Skin epidermis (tissue), 12 donors: ENCODE measurements around the gene LIPC.

Source experiments
- H3K27ac ChIP-seq, 21 experiments: fragments of 200-600 bp; sonication (generic) in 11 of 21; one replicate each; pipeline ENCODE4 v1.5.0; 2020; ENCODE audit warnings: mild to moderate bottlenecking in 3 of 21, inconsistent platforms in 2 of 21, moderate library complexity in 2 of 21
- H3K4me3 ChIP-seq, 7 experiments: fragments of 200-600 bp; sonication (generic) in 2 of 7; one replicate each; pipeline ENCODE4 v1.5.0; 2020; ENCODE audit warnings: inconsistent platforms in 2 of 7, mild to moderate bottlenecking in 2 of 7, moderate library complexity in 1 of 7

Gene LIPC

GRCh38 chr15:58467121-58467721 is 35.4 kb downstream of the LIPC start:
- Histone ChIP-seq H3K27ac (no peak overlapping the region), H3K4me3 (no peak overlapping the region)

- Histone ChIP-seq H3K27ac (no peak overlapping the region), H3K4me3 (no peak overlapping the region)
Measured at GRCh38 chr15:58467722-58468423, 36.1 kb downstream of the LIPC start.

- Histone ChIP-seq H3K4me3 (no peak overlapping the region), H3K27ac (peak overlapping the region in 1 of 21 experiments; percentile 36)
Measured at GRCh38 chr15:58469432-58470353, 37.9 kb downstream of the LIPC start.

GRCh38 chr15:58471348-58471747 is 39.6 kb downstream of the LIPC start:
- Histone ChIP-seq H3K4me3 (no peak overlapping the region), H3K27ac (no peak overlapping the region)

- H3K4me3 ChIP-seq = no peak overlapping the region
- H3K27ac ChIP-seq = peak overlapping the region in 2 of 21 experiments; percentile 56 to 70
Measured at GRCh38 chr15:58472221-58472620, 40.4 kb downstream of the LIPC start.

DNA sequence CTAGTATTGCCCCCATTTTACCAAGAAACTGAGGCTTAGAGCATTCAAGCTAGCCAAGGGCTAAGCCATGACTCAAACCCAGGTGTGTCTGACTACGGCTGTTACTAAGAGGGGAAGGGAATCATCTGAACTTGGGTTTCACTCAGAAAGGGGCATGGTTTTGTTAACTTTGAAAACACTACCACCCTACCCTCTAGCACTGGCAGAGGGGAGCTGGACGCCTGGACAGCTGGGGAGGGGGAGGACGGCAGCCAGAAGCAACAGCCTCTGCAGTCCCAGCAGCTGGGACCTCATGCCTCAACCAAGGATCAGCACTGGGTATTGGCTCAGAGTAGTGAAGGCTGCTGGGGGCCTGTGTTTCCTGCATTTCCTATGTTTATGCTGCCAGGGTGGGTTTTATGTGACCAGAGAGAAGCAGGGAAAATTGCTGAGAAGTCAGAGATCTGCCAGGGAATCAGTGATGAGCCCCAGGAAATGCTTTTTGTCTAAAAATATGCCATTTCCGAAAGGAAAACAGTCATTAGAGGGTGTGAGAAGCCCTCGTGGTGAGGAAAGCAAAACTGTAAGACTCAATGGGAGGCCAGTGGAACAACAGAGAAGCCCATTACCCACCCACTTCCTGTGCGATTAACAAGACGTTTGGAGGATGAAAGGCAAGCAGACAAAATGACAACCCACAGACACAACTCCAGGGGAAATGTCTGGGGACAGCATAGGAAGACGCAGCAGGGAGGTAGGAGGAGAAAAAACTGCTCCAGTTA is 41.2 kb downstream of the LIPC start:
- Histone ChIP-seq H3K4me3 (no peak overlapping the region), H3K27ac (peak overlapping the region in 13 of 21 experiments; percentile 5 to 78 (median 55))

GRCh38 chr15:58473724-58474123 is 41.9 kb downstream of the LIPC start:
- H3K4me3 ChIP-seq = no peak overlapping the region
- H3K27ac ChIP-seq = peak overlapping the region in 11 of 21 experiments; percentile 5 to 78 (median 56)

GRCh38 chr15:58474741-58475323 is 43.0 kb downstream of the LIPC start:
- Histone ChIP-seq H3K27ac (peak overlapping the region in 9 of 21 experiments; percentile 10 to 56 (median 29)), H3K4me3 (no peak overlapping the region)

DNA sequence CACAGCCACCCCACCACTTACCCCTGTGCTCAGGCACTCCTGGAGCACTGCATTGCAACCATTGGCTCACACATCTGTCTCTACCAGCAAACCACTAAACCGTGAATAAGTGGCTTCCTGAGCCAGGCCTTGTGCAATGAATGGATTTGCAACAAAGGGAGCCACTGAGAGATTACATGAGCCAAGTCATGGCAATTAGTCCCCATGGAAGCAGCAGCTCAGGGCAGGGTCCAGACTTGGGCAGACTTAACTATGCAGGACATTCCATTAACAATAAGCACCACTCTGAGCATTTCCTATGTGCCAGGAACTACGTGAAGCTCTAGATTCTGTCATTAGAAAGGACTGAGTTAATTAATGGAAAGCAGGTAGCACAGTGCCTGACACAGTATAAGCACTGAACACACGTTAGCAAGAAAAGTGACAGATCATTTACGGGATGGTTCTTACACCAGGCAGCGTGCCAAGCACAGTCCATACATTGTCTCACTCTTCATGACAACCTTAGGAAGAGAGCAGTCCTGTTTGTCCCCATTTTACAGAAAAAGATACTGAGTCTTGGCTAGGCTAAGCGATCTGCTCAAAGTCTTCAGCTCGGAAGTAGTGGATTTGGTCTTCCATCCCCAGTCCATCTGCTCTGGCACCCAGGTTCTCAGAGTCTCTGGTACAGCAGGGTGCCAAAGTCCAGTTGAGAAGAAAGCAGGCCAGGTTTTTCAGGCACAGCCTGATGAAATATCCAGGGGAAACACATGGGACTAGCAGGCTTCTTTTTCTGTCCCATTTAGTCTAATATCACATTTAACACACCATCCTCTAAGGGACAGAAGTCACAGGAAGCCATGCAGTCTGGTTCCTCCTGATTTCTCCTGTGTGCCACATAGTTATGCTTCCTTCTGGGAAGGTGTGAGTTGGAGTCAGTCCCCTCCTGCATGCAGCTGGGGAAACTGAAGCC is 44.1 kb downstream of the LIPC start:
- peak overlapping the region in 12 of 21 experiments; percentile 0 to 56 (median 28) for H3K27ac ChIP-seq
- no peak overlapping the region for H3K4me3 ChIP-seq

DNA sequence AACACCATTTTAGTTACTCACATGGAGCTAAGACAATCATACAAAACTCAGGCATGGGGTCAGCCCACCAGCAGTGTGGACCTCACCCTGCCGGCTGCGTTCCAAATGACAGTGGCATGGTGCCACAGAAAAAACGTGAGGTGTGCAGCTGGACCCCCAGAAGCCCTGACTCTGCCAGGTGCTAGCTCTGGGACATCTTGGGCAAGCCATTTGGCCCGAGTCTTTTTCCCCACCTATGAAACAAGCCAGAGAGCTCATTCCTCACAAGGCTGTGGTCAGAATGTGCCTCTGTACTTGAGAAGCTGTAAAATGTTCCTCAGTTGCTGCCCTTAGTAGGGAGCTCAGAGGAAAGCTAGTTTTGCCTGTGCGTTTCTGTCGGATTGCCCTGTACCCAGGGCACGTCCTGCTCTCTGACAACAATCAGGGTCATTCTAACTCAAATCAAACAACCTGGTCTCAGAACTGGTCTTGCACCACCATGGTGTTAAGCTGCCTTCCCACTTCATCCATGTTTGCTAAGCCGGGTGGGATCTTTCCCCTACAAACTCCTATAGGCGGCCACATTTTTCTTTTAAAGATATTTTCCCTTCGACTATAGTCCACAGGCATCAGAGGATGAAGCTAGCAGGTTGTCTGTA is 44.9 kb downstream of the LIPC start:
- peak overlapping the region in 10 of 21 experiments; percentile 0 to 53 (median 22) for H3K27ac ChIP-seq
- H3K4me3 ChIP-seq = no peak overlapping the region

- Histone ChIP-seq H3K27ac (peak overlapping the region in 9 of 21 experiments; percentile 0 to 53 (median 14)), H3K4me3 (no peak overlapping the region)
Measured at GRCh38 chr15:58477170-58477569, 45.4 kb downstream of the LIPC start.

- Histone ChIP-seq H3K4me3 (no peak overlapping the region), H3K27ac (peak overlapping the region in 1 of 21 experiments; percentile 4)
Measured at GRCh38 chr15:58478035-58478434, 46.2 kb downstream of the LIPC start.

DNA sequence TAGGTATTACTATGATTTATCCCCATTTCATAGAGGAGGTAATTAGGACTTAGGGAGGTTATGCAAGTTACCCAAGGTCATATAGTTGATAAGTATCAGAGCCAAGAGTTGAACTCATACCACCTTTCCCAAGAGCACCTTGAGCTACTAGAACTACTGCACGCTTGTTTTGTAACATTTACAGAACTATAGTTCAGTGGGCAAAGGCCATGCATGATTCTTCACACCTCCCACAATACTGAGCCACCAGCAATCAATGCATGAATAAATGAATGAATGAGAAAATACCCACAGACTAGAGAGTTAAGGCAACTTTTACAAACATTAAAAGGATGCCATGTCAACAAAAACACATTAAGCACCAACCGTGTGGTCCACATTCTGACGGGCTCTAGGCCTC is 46.8 kb downstream of the LIPC start:
- no peak overlapping the region for H3K27ac ChIP-seq
- H3K4me3 ChIP-seq = no peak overlapping the region

DNA sequence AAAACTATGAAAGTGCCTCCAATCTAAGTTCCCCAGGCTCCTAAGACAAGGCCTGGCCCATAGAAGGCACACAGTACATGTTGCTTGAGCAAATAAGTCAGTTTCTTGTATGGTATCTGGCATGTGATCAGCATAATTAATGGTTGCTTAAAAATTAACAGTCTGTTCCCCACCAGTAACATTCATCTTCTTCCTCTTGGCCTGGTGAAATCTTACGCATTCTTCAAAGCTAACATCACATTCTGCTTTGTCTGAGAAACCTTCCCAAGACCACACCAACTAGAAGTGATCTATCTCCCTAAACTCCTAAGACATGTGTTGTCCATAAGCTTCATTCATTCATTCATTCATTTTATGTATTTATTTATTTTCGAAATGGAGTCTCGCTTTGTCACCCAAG is 48.1 kb downstream of the LIPC start:
- no peak overlapping the region for H3K4me3 ChIP-seq
- no peak overlapping the region for H3K27ac ChIP-seq

DNA sequence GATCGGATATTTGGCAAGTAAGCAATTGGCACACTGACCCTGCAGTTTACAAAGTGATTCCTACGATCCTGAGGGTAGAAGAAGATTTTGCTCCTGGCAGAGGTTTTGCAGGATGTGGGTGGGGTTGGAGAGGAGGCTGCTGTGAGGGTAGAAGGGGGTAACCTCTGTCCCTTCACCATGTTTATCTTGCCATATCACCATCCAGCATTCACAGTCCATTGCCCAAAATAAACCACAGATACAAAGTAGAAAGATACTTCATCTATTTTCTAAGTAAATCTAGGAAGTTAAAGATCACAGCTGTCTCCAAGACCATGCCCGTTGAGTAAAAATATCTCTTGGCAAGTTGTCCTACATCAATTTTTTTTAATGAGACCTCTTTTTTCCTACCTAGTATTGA is 51.6 kb downstream of the LIPC start:
- no peak overlapping the region for H3K27ac ChIP-seq
- H3K4me3 ChIP-seq = no peak overlapping the region

GRCh38 chr15:58484791-58485600 is 53.2 kb downstream of the LIPC start:
- H3K27ac ChIP-seq = peak overlapping the region in 5 of 21 experiments; percentile 10 to 61 (median 31)

DNA sequence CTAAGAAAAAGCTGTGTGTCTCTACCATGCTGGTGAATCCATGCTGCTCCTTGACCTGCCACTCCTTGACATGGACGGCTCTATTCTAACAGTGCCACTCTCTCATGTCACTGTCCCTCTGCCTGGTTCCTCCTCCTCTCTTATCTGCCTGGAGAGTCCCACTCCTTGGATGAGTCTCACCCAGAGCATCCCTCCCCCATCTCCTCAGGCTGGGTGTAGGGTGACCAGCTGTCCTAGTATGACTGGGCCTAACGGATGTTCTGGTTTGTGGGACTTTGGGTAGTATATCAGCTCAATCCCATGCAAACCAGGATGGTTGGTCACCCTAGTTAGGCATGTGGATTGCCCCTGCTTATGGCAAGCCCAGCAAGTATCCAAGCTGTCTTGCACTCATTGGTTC is 54.3 kb downstream of the LIPC start:
- peak overlapping the region in 1 of 21 experiments; percentile 61 for H3K27ac ChIP-seq
- H3K4me3 ChIP-seq = no peak overlapping the region

More at GRCh38 chr15:58484791-58485600, 53.2 kb downstream of the LIPC start:
- no peak overlapping the region for H3K4me3 ChIP-seq
